Body of pancreas (tissue), 4 donors: Measurements from ENCODE around the gene RBM4. TPM values are rescaled to one million over a fixed set of nuclear protein-coding genes. Genes with fewer than 3 reads are reported as not detected.

Experiments
- ATAC-seq: fragments of 150-250 bp; one replicate; pipeline ENCODE4 v1.9.1; 2016
- DNase-seq, 4 donors: peaks; one replicate each; pipeline ENCODE4 v3.0.0-alpha.2; 2019
- H3K27ac ChIP-seq, 4 donors: fragments of 200-600 bp; sonication (generic); 1 replicate in 3 of 4; 2 replicates in 1 of 4; pipeline versions ENCODE4 v1.5.1 to v1.6.1; 2016 to 2019; ENCODE audit warnings: mild to moderate bottlenecking in 1 of 4, mixed read lengths in 1 of 4, moderate library complexity in 1 of 4
- H3K27me3 ChIP-seq, 2 donors: fragments of 200-600 bp; sonication (generic); one replicate each; pipeline ENCODE4 v1.6.0; 2016; ENCODE audit warnings: mild to moderate bottlenecking in 1 of 2
- H3K36me3 ChIP-seq, 2 donors: fragments of 200-600 bp; sonication (generic); replicated peaks in 1 of 2; 2 replicates each; pipeline ENCODE4 v1.5.1; 2016; ENCODE audit warnings: low read depth in 2 of 2; ENCODE audit not compliant: insufficient read depth in 1 of 2
- H3K4me1 ChIP-seq: fragments of 200-600 bp; sonication (generic); one replicate; pipeline ENCODE4 v1.6.0; 2016
- H3K4me3 ChIP-seq, 2 donors: fragments of 200-600 bp; sonication (generic); 1 replicate in 1 of 2; 2 replicates in 1 of 2; pipeline ENCODE4 v1.5.1; 2016 to 2019
- H3K9me3 ChIP-seq, 3 donors: fragments of 200-600 bp; sonication (generic); 1 replicate in 2 of 3; 2 replicates in 1 of 3; pipeline ENCODE4 v1.5.1; 2016
- CTCF ChIP-seq, 7 experiments: fragments of 450-650 bp in 4 of 7; fragments of 200-600 bp in 3 of 7; sonication (generic) in 3 of 7; IDR thresholded peaks; one replicate each; pipeline ENCODE4 v1.5.1; 2016 to 2019; ENCODE audit warnings: antibody characterized with exemption in 7 of 7
- POLR2A ChIP-seq, 3 donors: fragments of 450-650 bp; IDR thresholded peaks; one replicate each; pipeline ENCODE4 v1.6.1; 2016; ENCODE audit warnings: antibody characterized with exemption in 3 of 3, mild to moderate bottlenecking in 2 of 3
- WGBS, 2 donors: methylation state at CpG; one replicate each; pipeline ENCODE4 v1.1.5; 2017; 5-methylcytosine and 5-hydroxymethylcytosine counted together
- intact Hi-C: fragments of 100-400 bp; cut with DNase I; formaldehyde crosslinking; loops from one replicate; pipeline ENCODE4 v1.15.1; 2023
- total RNA-seq, 2 donors: library from RNA; depleted of rRNA; stranded (reverse); fragments of >200 nt; gene quantifications; one replicate each; pipeline ENCODE4 v1.1.0, GENCODE V29; 2016

RBM4 gene
- total RNA-seq, 2 donors from 2014 or later, result 44.2 to 71.1 TPM

GRCh38 chr11:66683877-66684276, 45.4 kb downstream of the RBM4 start:
- H3K4me3 ChIP-seq, result no peak overlapping the region
- peaks cover 0 to 2% of the 10 kb centered on the region in 2 donors for H3K36me3 ChIP-seq
- intact Hi-C loops, result loop anchor here (5.0 kb wide), 1 partner anchor 112 kb away; no protein-coding TSS in a partner anchor
- ATAC-seq, result no peak
- H3K27me3 ChIP-seq, result no peaks in the 10 kb centered on the region
- WGBS, 2 donors, result 76 to 78% methylated on average over 8 of the region's 8 CpGs
- no peak overlapping the region for H3K27ac ChIP-seq
- no peak for DNase-seq
- H3K4me1 ChIP-seq, result peaks cover under 1% of the 10 kb centered on the region
- TF ChIP-seq CTCF (IDR thresholded peaks at IDR 0.05), result no peak
- TF ChIP-seq POLR2A (IDR thresholded peaks at IDR 0.05), result no peak
- H3K9me3 ChIP-seq, result no peaks in the 10 kb centered on the region

GRCh38 chr11:66684635-66685034, 46.1 kb downstream of the RBM4 start:
- Histone ChIP-seq H3K9me3 (no peaks in the 10 kb centered on the region), H3K27ac (no peak overlapping the region), H3K27me3 (no peaks in the 10 kb centered on the region), H3K4me3 (no peak overlapping the region), H3K4me1 (no peaks in the 10 kb centered on the region), H3K36me3 (peaks cover 0 to 2% of the 10 kb centered on the region in 2 donors)
- TF ChIP-seq CTCF (IDR thresholded peaks at IDR 0.05), result no peak
- no peak for TF ChIP-seq POLR2A (IDR thresholded peaks at IDR 0.05)
- DNase-seq, result no peak
- 92 to 94% methylated on average over 2 of the region's 2 CpGs for WGBS, 2 donors
- intact Hi-C loops, result loop anchor here (5.0 kb wide), 1 partner anchor 112 kb away; no protein-coding TSS in a partner anchor
- ATAC-seq, result no peak

- intact Hi-C loops, result no loop called here
- 84 to 86% methylated on average over 21 to 27 of the region's 27 CpGs for WGBS, 2 donors
Observed at GRCh38 chr11:66685276-66686099, 47.0 kb downstream of the RBM4 start.

GRCh38 chr11:66686100-66686785, 47.7 kb downstream of the RBM4 start:
- Histone ChIP-seq H3K36me3 (peaks cover 0 to 2% of the 10 kb centered on the region in 2 donors), H3K27me3 (no peaks in the 10 kb centered on the region), H3K9me3 (no peaks in the 10 kb centered on the region), H3K4me3 (no peak overlapping the region), H3K4me1 (no peaks in the 10 kb centered on the region), H3K27ac (no peak overlapping the region)
- ATAC-seq (no peak), DNase-seq (no peak)
- no peak for TF ChIP-seq POLR2A (IDR thresholded peaks at IDR 0.05)
- no peak for TF ChIP-seq CTCF (IDR thresholded peaks at IDR 0.05)
- 83 to 95% methylated on average over 14 to 15 of the region's 15 CpGs for WGBS, 2 donors
- intact Hi-C loops, result no loop called here

More at GRCh38 chr11:66685276-66686099, 47.0 kb downstream of the RBM4 start:
- Histone ChIP-seq H3K4me1 (no peaks in the 10 kb centered on the region), H3K27ac (no peak overlapping the region), H3K9me3 (no peaks in the 10 kb centered on the region), H3K27me3 (no peaks in the 10 kb centered on the region), H3K4me3 (no peak overlapping the region), H3K36me3 (peaks cover 0 to 2% of the 10 kb centered on the region in 2 donors)
- no peak for TF ChIP-seq CTCF (IDR thresholded peaks at IDR 0.05)
- TF ChIP-seq POLR2A (IDR thresholded peaks at IDR 0.05), result no peak
- DNase-seq (no peak), ATAC-seq (peak; percentile 6)
